Ramos (cell line): Measurements from ENCODE around the gene KLHL30.
"Not testable (repeated sequence)": the region's sequence is repeated elsewhere in the genome, so short reads cannot be mapped to it uniquely, and the experiment has no call there.

Experiments used
- in situ Hi-C: fragments of 300-500 bp; cut with MboI; formaldehyde crosslinking; loops from one replicate; pipeline ENCODE4 v1.14.3; 2022; ENCODE audit warnings: low sequenced_read_pairs; ENCODE audit not compliant: unreplicated experiment

KLHL30 gene

DNA sequence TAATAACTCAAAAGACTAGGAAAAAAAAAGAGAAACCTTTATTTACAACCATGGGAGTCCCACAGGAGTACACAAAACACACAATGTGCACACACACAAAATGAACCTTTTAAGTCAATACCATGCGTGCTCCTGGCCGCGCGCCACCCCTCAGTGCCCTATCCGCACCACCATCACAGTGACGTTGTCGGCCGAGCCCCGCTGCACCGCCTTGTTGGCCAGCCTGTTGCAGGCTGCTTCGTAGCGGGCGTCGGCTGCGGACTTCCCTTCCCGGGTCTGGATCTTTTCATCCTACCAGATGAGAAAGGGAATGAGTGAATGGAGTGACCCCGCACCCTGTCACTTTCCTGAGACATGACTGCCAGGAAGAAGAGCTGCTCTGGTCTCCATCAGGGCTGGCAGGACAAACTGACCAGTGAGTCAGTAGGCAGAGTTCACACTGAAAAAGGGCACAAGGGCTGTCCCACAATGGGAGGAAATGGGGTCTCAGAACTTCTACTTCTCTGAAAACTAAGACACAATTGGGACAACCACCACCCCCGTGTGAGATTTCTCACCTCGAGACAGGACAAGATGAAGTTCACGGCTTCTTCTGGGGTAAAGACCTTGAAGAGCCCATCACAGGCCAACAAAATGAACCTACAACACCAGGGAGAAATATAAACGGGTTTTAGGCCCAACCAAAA lies 32.1 kb downstream of the KLHL30 start:
- in situ Hi-C loops = no loop called here

GRCh38 chr2:238171072-238171431 lies 32.6 kb downstream of the KLHL30 start:
- in situ Hi-C loops = not testable (repeated sequence)

- in situ Hi-C loops = no loop called here
These were observed 33.2 kb downstream of the KLHL30 start for GRCh38 chr2:238171575-238172187.

- in situ Hi-C loops = no loop called here
These were observed 34.0 kb downstream of the KLHL30 start for GRCh38 chr2:238172439-238172838.

- in situ Hi-C loops = no loop called here
These were observed 35.2 kb downstream of the KLHL30 start for GRCh38 chr2:238173692-238174091.

DNA sequence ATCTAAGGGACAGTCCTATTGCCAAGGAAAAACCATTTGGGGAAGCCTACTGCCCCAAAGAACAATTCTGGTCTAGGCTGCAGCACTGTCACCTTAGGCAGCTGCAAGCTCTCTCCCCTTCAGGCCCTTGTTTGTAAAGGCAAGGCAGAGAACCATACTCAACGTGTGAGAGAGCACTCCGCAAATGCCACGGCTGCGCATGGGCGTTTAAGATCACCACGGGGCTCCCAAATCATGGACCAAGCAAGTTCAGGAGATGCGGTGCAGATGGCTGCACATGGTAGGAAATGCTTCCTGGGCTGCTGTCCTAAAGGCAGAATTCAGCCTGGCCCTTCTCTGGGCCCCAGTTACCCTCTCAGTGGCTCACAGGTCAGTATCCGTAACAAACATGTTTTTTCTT lies 35.8 kb downstream of the KLHL30 start:
- in situ Hi-C loops = no loop called here

DNA sequence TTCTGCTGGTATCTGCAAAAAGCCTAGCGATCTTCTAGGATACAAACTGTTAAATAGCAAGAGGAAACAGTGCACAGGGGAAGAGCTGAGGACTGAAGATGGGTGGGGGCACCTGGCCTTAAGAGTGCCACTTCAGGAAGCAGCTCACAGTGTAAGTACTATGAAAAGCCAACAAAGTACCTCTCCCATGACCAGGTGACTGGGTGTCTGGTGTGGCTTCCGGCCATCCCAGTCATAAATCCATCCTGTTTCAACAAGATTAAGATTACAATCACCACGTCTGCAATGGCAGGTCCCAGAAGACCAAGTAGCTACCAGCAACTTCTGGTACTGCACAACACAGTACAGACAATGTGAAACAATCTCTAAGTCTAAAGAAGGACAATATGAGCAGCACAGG lies 36.2 kb downstream of the KLHL30 start:
- in situ Hi-C loops = no loop called here

DNA sequence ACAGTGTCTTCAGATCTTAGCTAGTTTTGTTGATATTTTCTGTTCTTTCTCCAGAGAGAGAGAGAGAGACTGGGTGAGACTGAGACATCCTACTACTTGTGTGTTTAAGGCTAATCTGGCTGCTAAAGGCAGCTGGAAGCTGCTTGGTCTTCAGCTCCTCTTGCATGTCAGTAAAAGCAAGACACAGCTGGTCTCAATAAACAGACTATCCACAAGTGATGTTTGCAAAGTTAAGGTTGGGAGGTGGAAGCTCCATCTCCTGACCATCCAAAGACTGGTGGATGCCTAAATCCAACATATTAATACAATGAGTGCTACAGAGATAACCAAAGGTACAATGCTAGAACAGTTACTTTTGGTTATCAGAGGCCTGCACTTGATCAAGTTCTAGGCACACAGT lies 38.1 kb downstream of the KLHL30 start:
- in situ Hi-C loops = no loop called here

DNA sequence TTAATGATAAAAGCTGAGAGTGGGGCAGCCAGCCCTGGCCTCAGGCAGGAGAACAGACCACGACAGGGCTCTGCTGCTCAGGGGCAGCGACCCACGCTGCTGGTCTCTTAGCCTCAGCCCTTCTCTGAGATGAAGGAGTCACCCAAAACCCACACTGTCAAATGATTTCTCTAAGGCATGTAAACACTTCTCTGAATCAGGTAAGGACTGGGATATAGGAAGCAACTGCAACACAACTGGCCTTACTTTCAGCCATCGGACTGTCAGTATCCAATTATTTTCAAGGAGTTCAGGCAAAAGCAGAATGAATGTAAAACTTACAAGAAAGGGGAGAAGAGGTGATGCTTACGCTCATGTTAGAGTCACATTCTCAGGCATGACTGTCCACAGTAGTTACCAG lies 42.1 kb downstream of the KLHL30 start:
- in situ Hi-C loops = no loop called here

DNA sequence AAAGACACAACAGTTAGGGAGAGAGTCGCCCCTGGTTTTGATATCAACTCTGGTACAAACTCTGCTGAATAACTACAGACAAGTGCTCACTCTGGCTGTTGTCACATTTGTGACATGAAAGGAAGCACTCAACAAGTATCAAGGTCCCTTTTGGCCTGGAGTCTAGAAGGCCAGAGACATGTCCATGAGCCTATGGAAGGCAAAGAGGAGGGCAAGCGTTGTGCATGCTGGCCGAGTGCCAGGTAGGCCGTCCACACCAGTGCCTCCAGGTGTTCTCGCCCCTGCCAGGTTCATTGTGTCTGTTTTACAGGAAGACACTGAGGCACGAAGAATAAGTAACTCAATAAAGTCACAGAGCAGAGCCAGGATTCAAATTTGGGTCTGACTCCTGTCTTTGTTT lies 43.9 kb downstream of the KLHL30 start:
- in situ Hi-C loops = no loop called here

GRCh38 chr2:238183821-238184220 lies 45.4 kb downstream of the KLHL30 start:
- in situ Hi-C loops = no loop called here

DNA sequence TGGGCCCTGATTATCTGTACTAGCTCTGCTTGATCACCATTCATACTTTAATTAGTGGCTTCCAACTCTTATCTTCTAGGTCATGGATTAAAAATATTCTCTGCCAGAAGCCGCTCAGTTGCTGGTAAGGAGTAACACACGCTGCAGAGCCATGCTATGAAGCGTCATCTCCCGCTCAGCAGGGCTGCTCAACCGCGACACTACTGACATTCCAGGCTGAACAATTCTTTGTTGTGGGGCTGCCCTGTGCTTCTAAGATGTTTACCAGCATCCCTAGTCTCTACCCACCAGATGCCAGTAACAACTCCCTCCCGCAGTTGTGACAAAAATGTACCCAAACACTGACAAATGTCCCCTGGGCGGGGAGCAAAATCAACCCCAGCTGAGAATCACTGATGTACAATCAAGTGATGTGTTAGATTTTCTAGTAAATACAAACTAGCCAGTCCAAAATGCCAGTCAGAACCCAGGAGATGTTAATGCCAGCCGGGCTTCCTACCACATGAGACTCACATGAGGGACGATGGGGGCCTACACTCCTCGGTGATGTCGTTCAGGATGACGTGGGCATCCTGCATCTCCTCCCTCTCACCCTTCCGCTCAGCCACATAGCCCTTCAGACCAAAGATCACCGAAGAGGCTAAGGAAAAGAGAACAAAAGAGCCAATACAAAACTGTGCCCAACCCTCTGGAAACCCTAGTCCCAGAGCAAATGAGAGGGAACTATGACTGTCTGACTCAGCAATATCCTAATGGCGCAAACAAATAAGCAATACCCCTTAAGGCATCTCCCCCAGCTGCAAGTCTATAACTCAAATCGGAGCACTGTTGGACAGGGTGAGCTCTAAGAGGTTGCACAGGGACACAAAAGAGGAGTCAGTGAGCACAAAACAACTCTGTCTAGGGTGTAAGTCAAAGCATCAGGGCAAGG lies 49.4 kb downstream of the KLHL30 start:
- in situ Hi-C loops = no loop called here

DNA sequence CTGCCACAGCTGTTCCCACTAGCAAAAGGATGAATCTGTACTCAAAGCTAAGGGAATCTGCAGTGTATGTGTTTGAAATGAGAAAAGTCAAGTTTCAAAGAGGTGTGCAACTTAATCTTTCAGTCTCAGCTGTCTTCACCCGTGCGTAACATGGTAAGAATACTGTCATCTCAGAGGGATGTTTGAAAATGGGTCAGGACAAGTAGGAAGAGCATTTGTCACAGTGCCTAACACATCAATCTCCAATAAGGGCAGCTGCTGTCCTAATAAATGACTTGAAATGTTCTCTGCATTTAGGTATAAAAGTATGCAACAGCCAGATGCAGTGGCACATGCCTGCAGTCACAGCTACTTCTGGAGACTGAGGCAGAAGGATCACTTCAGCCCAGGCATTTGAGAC lies 52.0 kb downstream of the KLHL30 start:
- in situ Hi-C loops = no loop called here
